ENCODE data around the gene DNASE2. TPM values are rescaled to one million over a fixed set of nuclear protein-coding genes. Genes with fewer than 3 reads are reported as not detected.

DNASE2 gene
- total RNA-seq, 1 experiment from 2014 or later: 78.9 TPM

- Histone ChIP-seq H3K27ac (ENCODE audit: low read length) (no peak overlapping the region), H3K4me3 (ENCODE audit: low read depth in 2 of 2, low read length in 2 of 2) (no peak overlapping the region), H3K4me1 (ENCODE audit: control insufficient read depth, insufficient read depth, low read length) (no peaks in the 10 kb centered on the region), H3K27me3 (ENCODE audit: control insufficient read depth, insufficient read depth, low read length) (no peaks in the 10 kb centered on the region), H3K36me3 (ENCODE audit: control insufficient read depth, insufficient read depth, low read length) (no peaks in the 10 kb centered on the region), H3K9me3 (ENCODE audit: control insufficient read depth, insufficient read depth, low read depth, low read length) (no peaks in the 10 kb centered on the region)
- in situ Hi-C loops (cut with HindIII; ENCODE audit: low pct_unique_long_range_greater_than_20kb, low sequenced_read_pairs) (no loop called here), intact Hi-C loops (cut with micrococcal nuclease; ENCODE audit: unreplicated experiment) (no loop called here)
- TF ChIP-seq TCF7L2 (IDR thresholded peaks at IDR 0.05; ENCODE audit: low read depth, low read length) (no peak), CTCF (IDR thresholded peaks at IDR 0.05) (no peak)
- no TSS peak for BruUV-seq (replicated peaks)
- ChIA-PET POLR2A (no interaction called here), CTCF (interaction anchor here (0.5 to 1.2 kb wide), 4 partner anchors 8 to 47 kb away, joined by 3 to 6 read pairs (median 3); no protein-coding TSS in a partner anchor)
- ATAC-seq: no peak
- no peak for DNase-seq (ENCODE audit: low read depth, low spot score)
Measured at GRCh38 chr19:12864721-12865715, 16.2 kb downstream of the DNASE2 start.

GRCh38 chr19:12864143-12864542, 17.1 kb downstream of the DNASE2 start:
- DNase-seq (ENCODE audit: low read depth, low spot score): no peak
- BruUV-seq (replicated peaks): no TSS peak
- Histone ChIP-seq H3K27ac (ENCODE audit: low read length) (no peak overlapping the region), H3K4me3 (ENCODE audit: low read depth in 2 of 2, low read length in 2 of 2) (no peak overlapping the region), H3K27me3 (ENCODE audit: control insufficient read depth, insufficient read depth, low read length) (no peaks in the 10 kb centered on the region), H3K9me3 (ENCODE audit: control insufficient read depth, insufficient read depth, low read depth, low read length) (no peaks in the 10 kb centered on the region), H3K36me3 (ENCODE audit: control insufficient read depth, insufficient read depth, low read length) (no peaks in the 10 kb centered on the region), H3K4me1 (ENCODE audit: control insufficient read depth, insufficient read depth, low read length) (no peaks in the 10 kb centered on the region)
- ChIA-PET POLR2A (no interaction called here), CTCF (interaction anchor here (1.2 kb wide), 1 partner anchor 16 kb away, joined by 3 read pairs; no protein-coding TSS in a partner anchor)
- ATAC-seq: no peak
- intact Hi-C loops (cut with micrococcal nuclease; ENCODE audit: unreplicated experiment) (no loop called here), in situ Hi-C loops (cut with HindIII; ENCODE audit: low pct_unique_long_range_greater_than_20kb, low sequenced_read_pairs) (no loop called here)
- TF ChIP-seq TCF7L2 (IDR thresholded peaks at IDR 0.05; ENCODE audit: low read depth, low read length): no peak
- no peak for TF ChIP-seq REST (IDR thresholded peaks at IDR 0.05; ENCODE audit: insufficient read depth in 1 of 2, low read depth in 2 of 2, low read length in 1 of 2)
- TF ChIP-seq SIN3A (IDR thresholded peaks at IDR 0.05; ENCODE audit: borderline replicate concordance, insufficient read depth, low read depth, low read length): no peak

- H3K36me3 ChIP-seq (ENCODE audit: control insufficient read depth, insufficient read depth, low read length): no peaks in the 10 kb centered on the region
- CTCF ChIA-PET: no interaction called here
- BruUV-seq (replicated peaks): no TSS peak
- H3K4me3 ChIP-seq (ENCODE audit: low read depth in 2 of 2, low read length in 2 of 2): no peak overlapping the region
- H3K27ac ChIP-seq (ENCODE audit: low read length): no peak overlapping the region
- DNase-seq (ENCODE audit: low read depth, low spot score): no peak
- POLR2A ChIA-PET: no interaction called here
- TF ChIP-seq CTCF (IDR thresholded peaks at IDR 0.05) (no peak), REST (IDR thresholded peaks at IDR 0.05; ENCODE audit: insufficient read depth in 1 of 2, low read depth in 2 of 2, low read length in 1 of 2) (no peak), TCF7L2 (IDR thresholded peaks at IDR 0.05; ENCODE audit: low read depth, low read length) (no peak), SIN3A (IDR thresholded peaks at IDR 0.05; ENCODE audit: borderline replicate concordance, insufficient read depth, low read depth, low read length) (no peak), POLR2AphosphoS5 (IDR thresholded peaks at IDR 0.05; ENCODE audit: low read depth, low read length) (no peak)
- no peak for ATAC-seq
- H3K27me3 ChIP-seq (ENCODE audit: control insufficient read depth, insufficient read depth, low read length): no peaks in the 10 kb centered on the region
- in situ Hi-C loops (cut with HindIII; ENCODE audit: low pct_unique_long_range_greater_than_20kb, low sequenced_read_pairs): no loop called here
- intact Hi-C loops (cut with micrococcal nuclease; ENCODE audit: unreplicated experiment): no loop called here
- H3K4me1 ChIP-seq (ENCODE audit: control insufficient read depth, insufficient read depth, low read length): no peaks in the 10 kb centered on the region
- H3K9me3 ChIP-seq (ENCODE audit: control insufficient read depth, insufficient read depth, low read depth, low read length): no peaks in the 10 kb centered on the region
Measured at GRCh38 chr19:12859546-12859945, 21.7 kb downstream of the DNASE2 start.
